DMS 273 treated with DMSO at 0.1 percent for 48 hours (cell line): ENCODE results near the gene ITM2C.

Experiments used
- DNase-seq: peaks from one replicate; lab custom pipeline; 2025; lab: John Stamatoyannopoulos, UW

The ITM2C gene

DNA sequence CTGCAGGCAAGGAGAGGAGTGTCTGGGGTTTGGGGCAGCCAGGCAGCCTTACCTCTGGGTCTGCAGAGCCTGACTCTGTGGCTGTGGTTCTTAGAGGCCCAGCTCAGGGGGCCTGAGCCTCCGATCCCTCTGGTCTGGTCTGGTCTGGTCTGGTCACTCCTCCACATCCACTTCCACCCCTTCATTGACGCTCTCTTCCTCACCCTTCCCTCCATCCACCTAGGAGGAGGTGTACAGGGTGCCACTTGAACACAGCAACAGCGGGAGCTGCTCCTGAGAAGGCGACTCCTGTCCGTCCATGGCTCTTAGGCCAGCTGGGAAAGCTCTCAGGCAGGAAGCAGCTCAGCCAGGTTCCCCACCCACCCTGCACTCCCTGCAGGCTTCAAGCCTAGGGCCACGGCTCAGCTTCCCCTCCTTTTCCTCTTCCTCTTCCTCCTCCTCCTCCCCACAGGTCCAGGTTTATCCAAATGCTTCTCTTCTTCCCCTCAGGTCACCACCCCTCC, 43.4 kb downstream of the ITM2C start:
- DNase-seq, result no peak

DNA sequence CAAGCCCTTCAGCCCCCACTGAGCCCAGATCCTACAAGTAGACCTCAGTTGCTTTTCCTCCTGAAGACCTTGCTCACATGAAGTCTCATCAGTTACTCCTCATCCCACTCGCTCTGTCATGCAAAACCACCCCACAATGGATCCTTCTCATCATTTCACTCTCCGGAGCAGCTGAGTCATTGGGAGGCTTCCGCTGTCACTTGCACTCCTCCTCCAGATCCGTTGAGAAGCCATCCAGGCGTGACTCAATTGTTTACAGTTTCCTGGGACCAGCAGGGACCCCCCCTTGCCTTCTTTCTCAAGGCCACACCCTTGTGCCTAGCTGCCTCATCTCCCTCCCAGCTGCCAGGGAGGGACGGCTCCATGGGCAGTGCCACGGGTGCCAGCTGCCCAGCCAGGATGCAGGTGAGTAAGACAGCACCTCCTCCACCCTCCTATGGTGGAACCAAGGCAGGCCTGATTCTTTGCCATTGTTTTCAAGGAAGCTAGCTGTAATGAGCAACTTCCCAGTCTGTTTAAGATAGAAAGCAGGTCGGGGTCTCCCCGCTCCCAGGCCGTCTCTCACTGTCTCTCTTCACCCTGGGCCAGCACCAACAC, 44.0 kb downstream of the ITM2C start:
- no peak for DNase-seq

DNA sequence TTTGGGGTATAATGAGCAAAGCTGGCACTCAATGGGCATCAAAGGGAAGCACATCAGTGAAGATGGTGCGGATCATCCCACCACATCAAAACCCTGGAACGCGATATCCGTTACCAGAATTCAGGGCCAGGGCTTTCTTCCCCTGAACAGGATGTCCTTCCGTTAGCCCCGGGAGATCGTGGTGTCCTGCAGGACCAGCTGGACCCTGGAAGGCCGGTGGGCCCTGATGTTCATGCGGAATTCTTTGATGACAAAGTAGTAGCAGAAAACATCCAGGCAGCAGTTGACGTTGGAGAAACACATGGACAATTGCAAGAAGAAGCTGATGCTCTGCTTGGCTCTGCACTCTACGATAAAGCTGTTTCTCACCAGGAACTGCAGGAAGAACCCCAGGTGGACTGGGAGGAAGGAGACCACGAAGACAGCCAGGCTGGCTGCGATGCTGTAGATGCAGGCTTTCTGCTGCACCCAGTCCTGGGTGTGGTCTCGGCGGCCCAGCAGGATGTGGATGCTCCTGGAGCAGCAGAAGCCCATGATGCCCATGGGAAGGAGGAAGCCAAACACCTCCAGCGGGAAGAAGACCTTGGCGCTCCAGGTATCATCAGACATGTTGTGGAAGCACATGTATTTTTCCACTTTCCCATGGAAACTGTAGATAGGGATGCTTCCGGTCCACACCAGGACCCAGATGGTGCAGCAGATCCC, 45.3 kb downstream of the ITM2C start:
- no peak for DNase-seq

DNA sequence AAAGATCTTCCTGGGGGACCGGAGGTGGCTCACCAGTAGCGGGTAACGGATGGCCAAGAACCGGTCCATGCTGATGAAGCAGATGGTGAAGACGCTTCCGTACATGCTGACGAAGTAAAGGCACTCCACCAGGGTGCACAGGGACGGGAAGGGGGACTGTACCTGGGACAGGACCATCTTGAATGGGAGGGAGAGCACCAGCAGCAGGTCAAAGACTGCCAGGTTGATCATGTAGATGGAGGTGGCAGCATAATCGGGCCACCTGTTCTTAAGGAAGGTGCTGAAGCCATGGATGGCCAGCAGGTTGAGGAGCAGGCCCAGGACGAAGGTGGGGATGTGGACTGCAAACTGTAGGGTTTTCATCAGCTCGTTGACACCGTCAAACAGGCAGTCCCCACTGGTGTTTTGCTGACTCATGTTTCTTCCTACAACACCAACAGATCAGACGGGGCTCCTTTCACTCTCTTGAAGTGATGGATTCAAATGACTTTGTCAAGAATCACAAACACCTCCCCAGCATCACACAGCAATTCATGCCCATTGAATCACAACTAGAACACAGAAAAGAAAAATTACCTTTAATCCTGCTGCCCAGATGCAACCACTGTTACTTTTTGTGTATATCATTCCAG, 45.9 kb downstream of the ITM2C start:
- no peak for DNase-seq

DNA sequence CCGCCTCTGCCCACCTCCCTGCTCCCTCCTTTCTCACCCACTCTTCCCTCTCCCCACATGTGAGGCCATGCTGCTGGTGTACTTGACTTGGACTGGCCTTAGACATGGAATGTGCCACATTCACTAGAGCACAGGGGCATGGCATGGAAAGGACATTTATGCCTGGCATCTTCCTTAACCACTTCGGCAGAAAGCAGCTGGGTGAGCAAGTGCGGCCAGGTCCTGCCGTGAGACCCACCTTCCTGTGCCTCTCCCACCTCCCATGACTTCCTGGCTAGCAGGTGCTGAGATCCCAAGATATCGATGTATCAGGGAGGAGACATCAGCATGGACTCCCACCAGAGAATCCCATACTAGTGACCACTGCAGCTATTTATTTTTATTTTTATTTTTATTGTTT, 47.3 kb downstream of the ITM2C start:
- DNase-seq, result no peak

DNA sequence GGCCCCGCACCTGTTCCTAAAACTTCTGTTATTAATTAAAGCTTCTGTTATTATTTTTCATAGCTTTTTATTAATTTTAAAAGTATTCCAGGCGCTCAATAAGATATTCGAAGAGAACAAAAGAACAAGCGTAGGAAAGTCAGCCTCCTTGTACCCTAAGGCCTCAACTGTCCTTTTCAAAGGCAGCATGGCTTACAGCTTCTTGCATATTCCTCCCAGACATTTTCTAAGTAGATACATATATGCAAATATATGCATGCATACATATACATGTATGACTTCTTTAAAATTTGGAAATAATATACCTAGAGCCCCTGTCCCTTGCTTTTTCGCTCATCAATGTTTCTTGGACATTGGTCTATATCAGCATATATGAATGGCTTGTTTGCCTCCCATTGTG, 48.0 kb downstream of the ITM2C start:
- DNase-seq, result no peak

DNA sequence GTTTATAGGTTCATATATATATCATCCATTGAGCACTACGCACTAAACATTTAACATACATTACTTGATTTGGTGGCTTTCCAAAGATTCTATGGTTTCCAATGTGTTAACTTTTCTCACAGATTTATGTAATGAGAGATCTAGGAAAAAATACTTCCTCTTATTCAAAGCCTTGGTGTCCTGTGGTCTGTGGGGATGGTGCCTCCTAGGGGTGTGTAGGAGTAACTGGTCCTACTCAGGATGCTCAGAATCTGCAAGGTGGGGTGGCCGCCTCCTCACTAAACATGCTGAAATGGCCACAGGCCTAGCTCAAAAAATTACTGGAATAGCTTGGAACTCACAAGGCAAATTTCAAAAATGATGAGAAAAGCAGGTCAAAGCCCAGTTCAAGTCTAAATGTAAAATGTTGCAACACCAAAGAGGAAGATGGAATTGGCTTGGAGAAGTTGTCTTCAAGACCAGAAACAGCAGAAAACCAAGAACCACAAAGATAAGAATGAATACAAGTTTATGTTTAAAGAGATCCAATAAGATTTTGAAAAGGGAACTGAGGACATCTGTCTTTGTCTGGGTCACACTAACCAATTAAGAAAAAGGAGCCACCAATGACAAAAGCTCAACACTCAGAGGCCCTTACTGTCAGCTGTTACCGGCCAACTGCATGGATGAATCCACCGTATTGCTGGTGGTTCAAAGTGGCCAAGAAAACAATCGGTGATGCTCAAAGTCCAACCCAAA, 48.8 kb downstream of the ITM2C start:
- peak; percentile 23 for DNase-seq

DNA sequence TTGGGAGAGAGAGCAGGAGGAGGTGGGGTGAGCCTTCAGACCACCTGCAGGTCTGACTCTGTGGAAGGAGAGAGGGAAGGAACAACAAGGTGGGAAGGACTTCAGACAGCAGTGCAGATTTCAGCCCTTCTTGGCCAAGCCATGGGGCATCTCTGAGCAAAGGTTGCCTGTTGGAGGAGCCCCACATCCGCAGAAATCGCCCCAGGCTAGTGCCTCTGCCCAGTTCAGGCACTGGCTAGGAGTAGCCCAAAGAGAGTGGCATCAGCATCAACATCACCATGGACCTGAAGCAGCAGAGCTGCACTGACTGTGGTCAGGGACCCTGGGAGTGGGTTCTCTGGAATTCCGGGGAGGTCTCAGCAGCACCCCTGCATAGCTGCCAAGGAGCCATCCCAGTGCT, 50.1 kb downstream of the ITM2C start:
- DNase-seq, result no peak

DNA sequence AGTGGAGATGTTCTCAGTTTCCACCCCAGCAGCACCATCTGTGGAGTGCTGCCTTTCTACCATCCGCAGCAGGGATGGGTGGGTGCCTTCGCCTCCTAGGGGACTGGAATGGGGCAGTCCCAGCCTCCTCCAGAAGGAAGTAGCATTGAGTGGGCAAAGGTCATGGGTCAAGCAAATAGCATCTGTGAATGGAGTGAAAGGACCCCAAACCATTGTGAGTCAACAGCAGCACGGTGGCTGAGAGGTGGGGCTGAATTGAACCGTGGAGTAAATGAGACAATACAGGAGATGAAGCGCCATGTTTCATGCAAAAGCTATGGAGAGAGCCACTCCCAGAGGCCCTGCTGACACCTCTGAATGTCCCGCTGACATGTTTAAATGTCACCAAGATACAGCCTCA, 50.6 kb downstream of the ITM2C start:
- DNase-seq, result no peak

DNA sequence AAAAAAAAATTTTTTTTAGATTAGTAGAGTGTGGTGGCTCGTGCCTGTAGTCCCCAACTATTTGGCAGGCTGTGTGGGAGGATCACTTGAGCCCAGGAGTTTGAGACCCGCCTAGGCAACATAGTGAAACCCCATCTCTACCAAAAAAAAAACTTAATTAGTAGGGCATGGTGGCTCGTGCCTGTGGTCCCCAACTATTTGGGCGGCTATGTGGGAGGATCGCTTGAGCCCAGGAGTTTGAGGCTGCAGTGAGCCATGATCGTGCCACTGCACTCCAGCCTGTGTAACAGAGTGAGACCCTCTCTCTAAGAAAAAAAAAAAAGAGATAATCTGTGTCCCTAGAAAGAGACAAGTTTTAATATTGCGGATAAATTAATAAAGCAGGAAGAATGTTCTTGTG, 51.5 kb downstream of the ITM2C start:
- no peak for DNase-seq

DNA sequence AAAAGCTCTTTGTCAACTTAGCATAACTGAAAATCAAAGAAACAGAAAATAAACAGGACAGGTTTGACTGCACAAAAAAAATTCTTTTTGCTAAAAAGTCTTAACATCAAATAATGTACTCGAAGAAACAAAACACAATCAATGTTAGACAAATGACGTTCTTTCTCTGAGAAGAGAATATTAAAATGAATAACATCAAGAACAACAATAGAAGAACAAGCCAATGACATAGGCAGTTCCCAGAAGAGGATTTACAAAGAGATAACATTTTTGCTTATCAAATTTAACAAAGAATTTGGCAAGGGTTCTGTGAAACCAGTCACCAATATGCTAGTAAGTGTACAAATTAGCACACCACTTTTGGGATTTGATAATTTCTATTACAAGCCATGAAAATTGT, 54.5 kb downstream of the ITM2C start:
- no peak for DNase-seq

DNA sequence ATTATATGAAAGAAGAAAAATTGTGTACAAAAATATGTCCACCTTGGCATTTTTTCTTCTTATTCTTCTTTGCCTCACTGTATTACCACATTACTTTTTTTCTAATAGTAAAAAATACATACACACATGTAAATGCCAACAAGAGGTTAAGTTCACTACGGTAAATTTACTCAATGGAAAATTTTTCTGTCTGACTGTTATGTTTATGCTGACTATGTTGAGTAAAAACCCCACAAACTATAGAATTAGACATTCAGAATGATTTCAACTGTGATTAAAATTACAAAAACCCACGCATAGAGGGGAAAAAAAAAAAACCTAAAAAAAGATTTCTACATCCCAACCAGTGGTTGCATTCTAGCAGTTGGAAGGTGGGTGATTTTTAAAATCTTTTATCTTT, 54.9 kb downstream of the ITM2C start:
- no peak for DNase-seq

DNA sequence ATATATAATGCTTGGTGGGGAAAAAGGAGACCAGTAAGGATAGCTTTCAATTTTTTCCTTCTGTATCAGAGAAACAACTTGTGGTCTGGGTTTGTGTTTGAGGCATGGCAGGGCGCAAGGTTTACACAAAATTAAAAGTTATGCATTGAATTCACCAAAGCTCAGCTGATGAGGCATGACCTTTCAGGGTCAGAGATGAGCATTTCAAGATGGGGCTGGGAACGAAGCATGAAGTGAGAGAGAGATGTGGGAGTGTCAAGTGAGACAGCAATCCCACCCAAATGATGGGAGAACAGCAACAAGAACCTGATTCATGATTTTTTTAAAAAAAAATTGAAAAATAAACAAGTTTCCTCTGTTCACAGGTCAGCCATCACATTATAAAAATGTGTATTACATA, 55.4 kb downstream of the ITM2C start:
- DNase-seq, result no peak

DNA sequence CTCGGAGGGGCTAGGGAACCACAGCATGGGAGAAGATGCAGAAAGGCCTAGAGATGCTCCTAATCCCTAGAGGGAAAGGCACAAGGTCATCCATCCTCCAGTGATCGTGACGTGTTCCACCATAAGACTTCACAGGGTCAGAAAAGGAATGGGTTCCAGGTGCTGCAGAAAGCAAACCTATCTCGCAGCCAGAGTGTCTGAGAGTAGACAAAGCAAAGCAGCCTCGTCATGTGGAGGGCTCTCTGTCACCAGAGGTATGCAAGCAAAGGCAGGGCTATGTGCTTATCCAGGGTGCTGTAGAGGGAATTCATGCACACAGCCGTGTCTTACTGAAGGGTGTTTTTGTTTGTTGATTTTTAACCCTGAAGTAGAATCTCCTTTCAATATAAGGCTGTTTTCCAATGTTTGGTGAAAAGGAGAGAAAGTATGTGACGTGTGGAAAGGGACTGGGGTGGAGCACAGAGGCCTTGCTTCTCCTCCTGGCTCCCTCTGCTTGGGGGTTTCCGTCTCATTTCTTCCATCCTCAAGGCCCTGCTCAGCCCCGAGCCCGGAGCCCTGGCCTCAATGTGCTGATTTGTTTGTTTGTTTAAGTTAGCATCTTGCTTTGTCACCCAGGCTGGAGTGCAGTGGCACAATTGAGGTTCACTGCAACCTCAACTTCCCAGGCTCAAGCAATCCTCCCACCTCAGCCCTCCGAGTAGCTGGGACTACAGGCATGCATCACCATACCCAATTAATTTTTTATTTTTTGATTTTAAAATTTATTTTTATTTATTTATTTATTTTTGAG, 57.3 kb downstream of the ITM2C start:
- no peak for DNase-seq

DNA sequence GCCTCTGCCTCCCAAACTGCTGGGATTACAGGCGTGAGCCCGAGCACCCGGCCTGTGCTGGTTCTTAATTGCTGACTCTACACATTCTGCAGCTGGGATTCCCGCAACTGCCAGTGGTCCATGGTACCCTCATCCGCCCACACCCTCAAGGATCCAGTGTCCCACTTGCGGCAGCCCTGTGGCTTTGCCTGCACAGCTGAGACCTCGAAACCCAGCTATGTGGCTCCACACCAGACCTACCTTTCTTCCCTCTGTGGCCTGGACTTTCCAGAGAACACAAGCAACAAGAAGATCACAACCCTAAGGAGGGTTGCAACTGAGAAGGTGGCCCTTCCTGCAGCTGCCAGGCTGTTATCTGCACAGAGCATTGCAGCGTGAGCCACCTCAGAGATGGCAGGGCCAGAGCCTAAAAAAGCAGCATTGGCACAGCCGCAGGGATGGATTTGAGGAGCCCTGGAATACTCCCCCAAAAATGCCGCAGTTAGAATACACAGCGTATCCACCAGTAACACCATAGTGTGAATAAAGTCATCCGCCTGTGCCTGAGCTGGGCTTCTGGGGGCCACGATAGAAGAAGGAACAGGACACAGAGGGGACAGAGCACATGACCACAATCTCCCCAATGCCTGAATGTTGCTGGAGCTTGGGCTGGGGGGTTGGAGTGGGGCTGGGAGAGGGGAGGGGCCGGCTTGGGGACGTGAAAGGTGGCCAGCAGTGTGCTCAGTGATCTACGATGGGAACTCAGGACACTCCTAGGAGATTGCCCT, 58.4 kb downstream of the ITM2C start:
- no peak for DNase-seq

DNA sequence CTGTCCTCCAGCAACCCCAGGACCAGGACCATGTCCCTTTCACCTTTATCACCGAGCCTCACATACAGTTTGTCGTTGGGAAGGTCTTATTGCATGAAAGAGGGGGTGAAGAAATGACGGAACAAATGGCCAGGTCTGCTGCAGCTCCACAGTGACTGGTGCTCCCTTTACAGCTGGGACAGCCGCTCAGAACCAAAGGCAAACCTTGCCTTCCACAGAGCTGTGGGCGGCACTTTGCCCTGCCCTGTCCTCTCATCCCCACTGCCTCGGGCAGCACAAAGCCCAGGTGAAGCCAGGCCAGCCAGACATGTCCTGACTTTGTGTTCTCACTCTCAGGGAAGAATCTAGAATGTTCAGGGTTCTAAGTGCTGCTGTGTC, 59.3 kb downstream of the ITM2C start:
- DNase-seq, result no peak

DNA sequence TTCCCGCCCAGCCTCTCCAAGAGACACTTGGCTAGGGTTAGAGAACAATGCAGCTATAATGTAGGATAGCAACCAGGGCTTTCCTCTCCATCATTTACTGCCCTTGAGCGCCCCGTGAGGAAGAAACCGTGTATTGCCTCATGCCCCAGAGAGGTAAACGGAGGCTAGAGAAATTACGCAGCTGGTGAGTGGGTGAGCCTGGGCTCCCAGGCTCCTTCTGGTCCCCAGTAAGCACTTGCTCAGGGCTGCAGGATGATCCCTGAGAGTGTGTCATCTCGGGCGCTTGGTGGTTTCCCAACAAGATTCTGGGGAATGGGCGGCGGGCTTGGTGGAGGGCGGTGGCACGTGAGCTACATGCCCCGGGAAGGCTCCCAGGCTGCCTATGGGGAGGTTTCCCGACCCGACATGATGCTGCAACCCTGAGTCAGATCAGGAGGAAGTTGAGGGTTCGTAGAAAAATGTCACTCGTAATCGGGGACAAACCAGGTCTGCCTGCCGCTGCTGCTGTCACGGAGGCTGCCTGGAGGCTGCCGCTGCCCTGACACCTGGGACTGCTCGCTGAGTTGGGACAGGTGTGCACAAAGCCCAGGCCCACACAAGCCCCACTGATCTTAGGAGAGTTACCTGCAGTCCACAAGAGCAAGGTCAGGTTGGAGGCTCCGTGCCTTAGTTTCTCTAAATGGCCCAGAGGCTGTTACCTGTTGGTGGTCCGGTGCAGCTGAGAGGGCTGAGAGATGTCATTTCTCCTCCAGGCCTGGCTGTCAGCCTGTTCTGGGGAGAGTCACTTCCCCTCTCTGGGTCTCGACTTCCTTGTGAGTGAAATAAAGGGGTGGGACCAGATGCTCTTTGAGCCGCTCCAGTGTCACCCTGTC, 60.0 kb downstream of the ITM2C start, which contains the start of gene GPR55:
GPR55 (minus strand) TSS at position 773 of the 872 bp plus-strand sequence. CDS start 14,280 bp downstream, outside the sequence.
- no peak for DNase-seq

DNA sequence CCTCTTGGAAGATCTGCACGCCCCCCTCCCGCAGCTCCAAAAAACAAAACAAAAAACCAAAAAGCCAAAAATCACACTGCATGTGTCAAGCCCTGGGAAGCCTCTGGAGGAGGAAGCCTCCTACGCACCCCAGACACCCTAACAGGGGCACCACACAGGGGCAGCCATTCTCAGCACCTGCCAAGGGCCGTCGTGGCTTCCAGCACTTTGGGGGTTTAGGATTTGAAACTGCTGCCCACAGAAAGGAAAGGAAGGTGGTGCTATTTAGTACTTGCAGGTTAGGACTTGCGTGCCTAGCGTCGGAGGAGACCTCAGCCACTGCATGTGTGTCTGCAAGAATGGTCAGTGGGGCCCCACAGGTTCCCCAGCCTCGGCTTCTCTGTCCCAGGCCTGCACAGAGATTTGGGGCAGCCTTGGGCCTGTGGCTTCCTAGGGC, 60.7 kb downstream of the ITM2C start:
- no peak for DNase-seq

DNA sequence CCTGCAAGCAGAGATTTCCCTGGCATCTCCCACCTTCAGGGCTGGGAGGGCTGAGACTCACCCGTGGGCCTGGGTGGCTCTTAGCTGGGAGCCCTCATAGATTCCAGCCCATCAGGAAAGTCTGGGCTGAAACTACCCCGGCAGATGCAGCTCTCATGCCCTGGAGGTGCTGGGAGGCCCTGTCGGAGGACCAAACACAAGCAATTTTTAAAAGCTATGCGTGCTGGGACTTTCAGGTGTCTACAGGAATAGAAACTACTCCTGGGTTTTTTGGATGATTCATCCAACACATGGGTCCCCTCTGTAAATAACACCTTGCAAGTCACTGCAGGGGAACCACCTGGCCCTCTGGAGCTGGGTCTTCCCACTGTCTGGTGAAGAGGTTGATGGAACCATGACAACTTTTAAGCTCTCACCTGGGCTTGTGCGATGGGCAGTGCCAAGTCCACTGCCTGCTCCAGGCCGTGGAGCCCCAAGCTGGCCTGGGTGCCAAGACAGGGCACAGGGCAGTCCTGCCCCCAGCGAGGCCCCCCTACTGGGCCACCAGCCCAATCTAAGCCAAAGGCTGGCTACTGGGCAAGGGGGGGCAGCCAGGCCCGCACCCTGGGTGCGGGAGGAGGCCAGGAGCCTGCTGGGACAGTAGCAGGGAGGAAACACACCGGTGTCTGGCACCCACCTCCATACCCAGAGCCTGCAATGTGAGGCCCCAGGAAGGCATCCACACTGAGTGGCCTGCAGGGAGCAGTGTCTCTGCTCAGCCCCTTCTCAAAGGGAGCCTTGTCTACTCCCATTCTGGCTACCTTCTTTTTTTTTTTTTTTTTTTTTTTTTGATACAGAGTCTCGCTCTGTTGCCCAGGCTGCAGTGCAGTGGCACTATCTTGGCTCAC, 61.4 kb downstream of the ITM2C start:
- no peak for DNase-seq
